C4-2B (cell line): ENCODE data around the gene COL12A1.
"Not testable (repeated sequence)": the region's sequence is repeated elsewhere in the genome, so short reads cannot be mapped to it uniquely, and the experiment has no call there.

Source experiments
- H3K27ac ChIP-seq: fragments of 450-650 bp; 2 replicates; pipeline ENCODE4 v1.5.1; 2017
- CTCF ChIP-seq: fragments of 450-650 bp; conservative IDR thresholded peaks from 2 replicates; pipeline ENCODE4 v1.5.1; 2017; ENCODE audit warnings: mild to moderate bottlenecking
- ZFX ChIP-seq: fragments of 450-650 bp; IDR thresholded peaks from 2 replicates; pipeline ENCODE4 v1.6.1; 2017

The COL12A1 gene

GRCh38 chr6:75188221-75188925, 17.5 kb downstream of the COL12A1 start:
- TF ChIP-seq ZFX (no peak), CTCF (no peak)
- H3K27ac ChIP-seq: no peak overlapping the region

- not testable (repeated sequence) for H3K27ac ChIP-seq
Measured at GRCh38 chr6:75186581-75186980, 19.3 kb downstream of the COL12A1 start.

GRCh38 chr6:75183099-75183541, 22.7 kb downstream of the COL12A1 start:
- no peak overlapping the region for H3K27ac ChIP-seq
- TF ChIP-seq CTCF: no peak
- TF ChIP-seq ZFX: no peak

GRCh38 chr6:75180864-75181263, 25.0 kb downstream of the COL12A1 start:
- no peak for TF ChIP-seq ZFX
- TF ChIP-seq CTCF: no peak
- H3K27ac ChIP-seq: no peak overlapping the region

GRCh38 chr6:75178757-75179156, 27.1 kb downstream of the COL12A1 start:
- no peak for TF ChIP-seq CTCF
- TF ChIP-seq ZFX: no peak
- no peak overlapping the region for H3K27ac ChIP-seq

GRCh38 chr6:75176076-75176582, 29.7 kb downstream of the COL12A1 start:
- H3K27ac ChIP-seq: no peak overlapping the region
- no peak for TF ChIP-seq ZFX
- no peak for TF ChIP-seq CTCF

- no peak overlapping the region for H3K27ac ChIP-seq
- no peak for TF ChIP-seq CTCF
- no peak for TF ChIP-seq ZFX
Measured at GRCh38 chr6:75171986-75172385, 33.9 kb downstream of the COL12A1 start.

GRCh38 chr6:75171567-75171966, 34.3 kb downstream of the COL12A1 start:
- no peak for TF ChIP-seq CTCF
- no peak for TF ChIP-seq ZFX
- H3K27ac ChIP-seq: no peak overlapping the region
